GM23338 (cell line): ENCODE results near the gene ACOD1. TPM values are rescaled to one million over a fixed set of nuclear protein-coding genes. Genes with fewer than 3 reads are reported as not detected.

Source experiments
- ATAC-seq: fragments of 200-7000 bp; cut with Tn5 transposase; 3 replicates; pipeline ENCODE4 v1.9.1; 2020
- DNase-seq: peaks from one replicate; pipeline ENCODE4 v3.0.0-alpha.2; 2015; ENCODE audit warnings: low spot score
- H2AFZ ChIP-seq: fragments of 200-600 bp; sonication (generic); 2 replicates; pipeline ENCODE4 v1.8.0; 2016; ENCODE audit warnings: antibody characterized with exemption, mild to moderate bottlenecking, moderate library complexity
- H3F3A ChIP-seq: fragments of 200-600 bp; sonication (generic); replicated peaks from 2 replicates; pipeline ENCODE4 v1.8.0; 2017; ENCODE audit warnings: antibody characterized with exemption, mixed run types, low read depth
- H3K27ac ChIP-seq: fragments of 200-600 bp; sonication (generic); 2 replicates; pipeline ENCODE4 v1.6.1; 2016; ENCODE audit warnings: low read depth
- H3K27me3 ChIP-seq: fragments of 200-600 bp; sonication (generic); 2 replicates; pipeline ENCODE4 v1.8.0; 2016; ENCODE audit warnings: mild to moderate bottlenecking, mixed run types, moderate library complexity; ENCODE audit not compliant: insufficient read depth
- H3K36me3 ChIP-seq: fragments of 200-600 bp; sonication (generic); 2 replicates; pipeline ENCODE4 v1.8.0; 2016; ENCODE audit warnings: mild to moderate bottlenecking; ENCODE audit not compliant: insufficient read depth
- H3K4me1 ChIP-seq: fragments of 200-600 bp; sonication (generic); 2 replicates; pipeline ENCODE4 v1.8.0; 2016; ENCODE audit warnings: mild to moderate bottlenecking, moderate library complexity; ENCODE audit not compliant: insufficient read depth
- H3K4me2 ChIP-seq: fragments of 200-600 bp; sonication (generic); 2 replicates; pipeline ENCODE4 v1.7.1; 2017; ENCODE audit warnings: mixed run types
- H3K4me3 ChIP-seq: fragments of 200-600 bp; sonication (generic); 2 replicates; pipeline ENCODE4 v1.6.1; 2016; ENCODE audit warnings: mixed run types
- H3K79me2 ChIP-seq: fragments of 200-600 bp; sonication (generic); replicated peaks from 2 replicates; pipeline ENCODE4 v1.8.0; 2017; ENCODE audit warnings: mild to moderate bottlenecking; ENCODE audit not compliant: insufficient read depth
- H3K9me2 ChIP-seq: fragments of 200-600 bp; sonication (generic); 2 replicates; pipeline ENCODE4 v1.8.0; 2017; ENCODE audit not compliant: insufficient read depth
- H4K20me1 ChIP-seq: fragments of 200-600 bp; sonication (generic); replicated peaks from 2 replicates; pipeline ENCODE4 v1.8.0; 2017; ENCODE audit warnings: mild to moderate bottlenecking; ENCODE audit not compliant: insufficient read depth
- H3K27ac Mint-ChIP-seq: 2 replicates; pipeline ENCODE4 v1.8.0; 2020; ENCODE audit warnings: inconsistent platforms, mild to moderate bottlenecking, moderate library complexity, mixed read lengths
- H3K27me3 Mint-ChIP-seq: 3 replicates; pipeline ENCODE4 v1.8.0; 2022; ENCODE audit warnings: low read depth, mild to moderate bottlenecking, moderate library complexity, mixed read lengths, inconsistent platforms; ENCODE audit not compliant: insufficient read depth, poor library complexity
- H3K36me3 Mint-ChIP-seq: 3 replicates; pipeline ENCODE4 v1.8.0; 2021; ENCODE audit warnings: low read depth, mild to moderate bottlenecking, inconsistent platforms, moderate library complexity, mixed read lengths
- H3K4me1 Mint-ChIP-seq: 3 replicates; pipeline ENCODE4 v1.8.0; 2020; ENCODE audit warnings: mild to moderate bottlenecking, inconsistent platforms, mixed read lengths
- H3K4me3 Mint-ChIP-seq: 3 replicates; pipeline ENCODE4 v1.8.0; 2021; ENCODE audit warnings: moderate library complexity, mild to moderate bottlenecking, inconsistent platforms, mixed read lengths
- H3K9me3 Mint-ChIP-seq: 3 replicates; pipeline ENCODE4 v1.8.0; 2020; ENCODE audit warnings: moderate library complexity, mild to moderate bottlenecking, inconsistent platforms, mixed read lengths
- CREB1 ChIP-seq: fragments of 250-450 bp; sonication (Bioruptor Pico); IDR thresholded peaks from 2 replicates; pipeline ENCODE4 v1.5.0; 2020; ENCODE audit warnings: low read depth, mild to moderate bottlenecking, moderate library complexity
- CTCF ChIP-seq, 2 experiments: fragments of 200-600 bp in 1 of 2; sonication (generic) in 1 of 2; conservative IDR thresholded peaks; 2 replicates each; pipeline versions ENCODE4 v1.5.1 to v1.6.1; 2016 to 2017; ENCODE audit warnings: antibody characterized with exemption in 2 of 2, low read depth in 2 of 2, mild to moderate bottlenecking in 2 of 2, moderate library complexity in 1 of 2
- ETS1 ChIP-seq: IDR thresholded peaks from 2 replicates; pipeline ENCODE4 v1.6.1; 2016; ENCODE audit warnings: antibody characterized with exemption
- EZH2 ChIP-seq: fragments of 200-600 bp; sonication (generic); IDR thresholded peaks from one replicate; pipeline ENCODE4 v1.8.0; 2017; ENCODE audit warnings: antibody characterized with exemption, mild to moderate bottlenecking, low read depth; ENCODE audit not compliant: unreplicated experiment
- EZH2phosphoT487 ChIP-seq: fragments of 200-600 bp; sonication (generic); IDR thresholded peaks from one replicate; pipeline ENCODE4 v1.8.1; 2018; ENCODE audit warnings: antibody characterized with exemption; ENCODE audit not compliant: unreplicated experiment
- REST ChIP-seq: IDR thresholded peaks from one replicate; pipeline ENCODE4 v1.6.1; 2018; ENCODE audit warnings: antibody characterized with exemption; ENCODE audit not compliant: unreplicated experiment
- STAT1 ChIP-seq: IDR thresholded peaks from one replicate; pipeline ENCODE4 v1.6.1; 2016; ENCODE audit warnings: antibody characterized with exemption; ENCODE audit not compliant: unreplicated experiment
- ZNF114 ChIP-seq: fragments of 250-450 bp; sonication (Bioruptor Pico); IDR thresholded peaks from 2 replicates; pipeline ENCODE4 v1.5.0; 2020; ENCODE audit warnings: mild to moderate bottlenecking, moderate library complexity
- ZNF331 ChIP-seq: fragments of 250-450 bp; sonication (Bioruptor Pico); IDR thresholded peaks from 2 replicates; pipeline ENCODE4 v1.5.0; 2020; ENCODE audit warnings: low read depth, mild to moderate bottlenecking, moderate library complexity
- polyA plus RNA-seq: library from polyadenylated mRNA; unstranded; fragments of >200 nt; fragmentation: Nextera tagmentation; extraction: Ambion mirVana; gene quantifications from 2 replicates; pipeline ENCODE4 v1.2.1, GENCODE V29; 2016
- total RNA-seq: library from RNA; depleted of rRNA; stranded (reverse); fragments of >200 nt; shearing (Covaris generic); gene quantifications from 2 replicates; pipeline ENCODE4 v1.2.3, GENCODE V29; 2014

The ACOD1 gene
- total and polyA plus RNA-seq, 2 experiments from 2014 or later, result not detected

GRCh38 chr13:76980075-76980718, 31.9 kb downstream of the ACOD1 start:
- Histone ChIP-seq H3K9me2 (no peaks in the 10 kb centered on the region), H3F3A (no peaks in the 10 kb centered on the region), H3K79me2 (no peaks in the 10 kb centered on the region), H3K4me1 (no peaks in the 10 kb centered on the region; the same call in 1 of the 2 replicates), H3K4me2 (no peak overlapping the region), H3K27ac (no peak overlapping the region), H3K27me3 (no peaks in the 10 kb centered on the region), H4K20me1 (no peaks in the 10 kb centered on the region), H3K36me3 (no peaks in the 10 kb centered on the region), H3K4me3 (no peak overlapping the region), H2AFZ (no peak overlapping the region; the same call in 1 of the 2 replicates)
- no peak overlapping the region for H3K4me3 Mint-ChIP-seq
- DNase-seq, result peak; percentile 93
- no peaks in the 10 kb centered on the region for H3K36me3 Mint-ChIP-seq
- no peaks in the 10 kb centered on the region for H3K9me3 Mint-ChIP-seq
- no peak overlapping the region for H3K27ac Mint-ChIP-seq
- TF ChIP-seq EZH2 (no peak), CTCF (conservative IDR thresholded peaks at IDR 0.05; ENCODE audit: low read depth in 2 of 2) (peak; percentile 86 to 97), CREB1 (peak; percentile 56; the same call in 1 of the 2 replicates)
- H3K27me3 Mint-ChIP-seq, result peaks cover 2% of the 10 kb centered on the region
- peak; percentile 100 for ATAC-seq
- H3K4me1 Mint-ChIP-seq, result no peaks in the 10 kb centered on the region

GRCh38 chr13:76982061-76982460, 33.8 kb downstream of the ACOD1 start:
- no peak overlapping the region for H3K27ac Mint-ChIP-seq
- ATAC-seq (no peak), DNase-seq (no peak)
- Histone ChIP-seq H3F3A (no peaks in the 10 kb centered on the region), H3K4me2 (no peak overlapping the region), H3K4me3 (no peak overlapping the region), H3K36me3 (no peaks in the 10 kb centered on the region), H3K79me2 (no peaks in the 10 kb centered on the region), H4K20me1 (no peaks in the 10 kb centered on the region), H2AFZ (no peak overlapping the region), H3K9me2 (no peaks in the 10 kb centered on the region), H3K4me1 (no peaks in the 10 kb centered on the region; the same call in 1 of the 2 replicates), H3K27ac (no peak overlapping the region), H3K27me3 (no peaks in the 10 kb centered on the region)
- peaks cover 2% of the 10 kb centered on the region for H3K27me3 Mint-ChIP-seq
- H3K9me3 Mint-ChIP-seq, result no peaks in the 10 kb centered on the region
- no peaks in the 10 kb centered on the region for H3K36me3 Mint-ChIP-seq
- H3K4me1 Mint-ChIP-seq, result no peaks in the 10 kb centered on the region
- H3K4me3 Mint-ChIP-seq, result no peak overlapping the region
- no peak for TF ChIP-seq EZH2phosphoT487
- TF ChIP-seq ZNF331 (CRISPR knock-in tag), result no peak
- no peak for TF ChIP-seq ETS1

- DNase-seq (no peak), ATAC-seq (no peak)
- H3K4me3 ChIP-seq, result no peak overlapping the region
- Mint-ChIP-seq H3K36me3 (no peaks in the 10 kb centered on the region), H3K9me3 (no peaks in the 10 kb centered on the region), H3K27ac (no peak overlapping the region), H3K4me3 (no peak overlapping the region), H3K27me3 (peaks cover 3% of the 10 kb centered on the region), H3K4me1 (no peaks in the 10 kb centered on the region)
- no peaks in the 10 kb centered on the region for H4K20me1 ChIP-seq
- no peak overlapping the region for H2AFZ ChIP-seq
- H3K4me1 ChIP-seq, result no peaks in the 10 kb centered on the region; the same call in 1 of the 2 replicates
- no peaks in the 10 kb centered on the region for H3K27me3 ChIP-seq
- no peaks in the 10 kb centered on the region for H3K9me2 ChIP-seq
- no peaks in the 10 kb centered on the region for H3K79me2 ChIP-seq
- H3K27ac ChIP-seq, result no peak overlapping the region
- H3K36me3 ChIP-seq, result no peaks in the 10 kb centered on the region
- H3K4me2 ChIP-seq, result no peak overlapping the region
- no peaks in the 10 kb centered on the region for H3F3A ChIP-seq
- TF ChIP-seq STAT1, result no peak
- no peak for TF ChIP-seq CTCF (conservative IDR thresholded peaks at IDR 0.05; ENCODE audit: low read depth in 2 of 2)
- no peak for TF ChIP-seq ZNF114 (CRISPR knock-in tag)
- no peak for TF ChIP-seq REST
- no peak for TF ChIP-seq CREB1
Measured at GRCh38 chr13:76983676-76984075, 35.4 kb downstream of the ACOD1 start.
